ENCODE results near the gene PDE6A. TPM values are rescaled to one million over a fixed set of nuclear protein-coding genes. Genes with fewer than 3 reads are reported as not detected.

The PDE6A gene
- total and polyA plus RNA-seq, 2 of the 13 experiments (the other 11 are each of a cell fraction or from before 2014, with no cell fraction given), result 0.01 TPM; not detected in 1

- TF ChIP-seq IRX3 (CRISPR knock-in tag; IDR thresholded peaks at IDR 0.05; ENCODE audit: borderline replicate concordance, low read depth) (peak; percentile 54; the same call in 1 of the 2 replicates), ZFP36L1 (CRISPR knock-in tag; IDR thresholded peaks at IDR 0.05) (0 out of 2 replicates have a peak, but pooled peaks have one; percentile 9), ZBTB10 (CRISPR knock-in tag; IDR thresholded peaks at IDR 0.05; ENCODE audit: borderline replicate concordance) (no peak), FOXK2 (IDR thresholded peaks at IDR 0.05) (no peak), SIX1 (CRISPR knock-in tag; IDR thresholded peaks at IDR 0.05; ENCODE audit: borderline replicate concordance) (no peak), ZNF543 (CRISPR knock-in tag; IDR thresholded peaks at IDR 0.05) (0 out of 2 replicates have a peak, but pooled peaks have one; percentile 51), ZNF281 (CRISPR knock-in tag; IDR thresholded peaks at IDR 0.05; ENCODE audit: borderline replicate concordance) (no peak), SKI (IDR thresholded peaks at IDR 0.05; ENCODE audit: partially characterized antibody) (no peak), KDM4B (CRISPR knock-in tag; IDR thresholded peaks at IDR 0.05) (peak; percentile 77), SRSF9 (IDR thresholded peaks at IDR 0.05; ENCODE audit: borderline replicate concordance, insufficient read depth, low read depth, low read length, poor library complexity, severe bottlenecking) (no peak), TCF12 (IDR thresholded peaks at IDR 0.05) (no peak), TCF12 (CRISPR knock-in tag; IDR thresholded peaks at IDR 0.05) (peak; percentile 66; the same call in 1 of the 2 replicates), POLR2AphosphoS2 (IDR thresholded peaks at IDR 0.05; ENCODE audit: low read depth, low read length) (no peak), ZNF841 (CRISPR knock-in tag; IDR thresholded peaks at IDR 0.05; ENCODE audit: borderline replicate concordance) (peak; percentile 82; the same call in 1 of the 2 replicates), EP300 (IDR thresholded peaks at IDR 0.05; ENCODE audit: low read depth in 2 of 2, low read length in 2 of 2) (no peak), EP300 (CRISPR knock-in tag; IDR thresholded peaks at IDR 0.05; ENCODE audit: borderline replicate concordance) (no peak), CEBPG (CRISPR knock-in tag; IDR thresholded peaks at IDR 0.05) (no peak), HNRNPUL1 (IDR thresholded peaks at IDR 0.05; ENCODE audit: low read depth, low read length) (no peak), SIX4 (CRISPR knock-in tag; IDR thresholded peaks at IDR 0.05) (no peak), JUN (CRISPR knock-in tag; IDR thresholded peaks at IDR 0.05) (no peak)
- TF ChIP-seq, protein P1, sequence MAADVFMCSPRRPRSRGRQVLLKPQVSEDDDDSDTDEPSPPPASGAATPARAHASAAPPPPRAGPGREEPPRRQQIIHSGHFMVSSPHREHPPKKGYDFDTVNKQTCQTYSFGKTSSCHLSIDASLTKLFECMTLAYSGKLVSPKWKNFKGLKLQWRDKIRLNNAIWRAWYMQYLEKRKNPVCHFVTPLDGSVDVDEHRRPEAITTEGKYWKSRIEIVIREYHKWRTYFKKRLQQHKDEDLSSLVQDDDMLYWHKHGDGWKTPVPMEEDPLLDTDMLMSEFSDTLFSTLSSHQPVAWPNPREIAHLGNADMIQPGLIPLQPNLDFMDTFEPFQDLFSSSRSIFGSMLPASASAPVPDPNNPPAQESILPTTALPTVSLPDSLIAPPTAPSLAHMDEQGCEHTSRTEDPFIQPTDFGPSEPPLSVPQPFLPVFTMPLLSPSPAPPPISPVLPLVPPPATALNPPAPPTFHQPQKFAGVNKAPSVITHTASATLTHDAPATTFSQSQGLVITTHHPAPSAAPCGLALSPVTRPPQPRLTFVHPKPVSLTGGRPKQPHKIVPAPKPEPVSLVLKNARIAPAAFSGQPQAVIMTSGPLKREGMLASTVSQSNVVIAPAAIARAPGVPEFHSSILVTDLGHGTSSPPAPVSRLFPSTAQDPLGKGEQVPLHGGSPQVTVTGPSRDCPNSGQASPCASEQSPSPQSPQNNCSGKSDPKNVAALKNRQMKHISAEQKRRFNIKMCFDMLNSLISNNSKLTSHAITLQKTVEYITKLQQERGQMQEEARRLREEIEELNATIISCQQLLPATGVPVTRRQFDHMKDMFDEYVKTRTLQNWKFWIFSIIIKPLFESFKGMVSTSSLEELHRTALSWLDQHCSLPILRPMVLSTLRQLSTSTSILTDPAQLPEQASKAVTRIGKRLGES (CRISPR knock-in tag; IDR thresholded peaks at IDR 0.05; ENCODE audit: borderline replicate concordance), result no peak
Observed at GRCh38 chr5:149960272-149961185, 15.9 kb upstream of the PDE6A start, which contains the start of gene SLC26A2 (continued).
